PFSK-1 (cell line): ENCODE measurements around the gene CACNA1I.

Source experiments
- FOXP2 ChIP-seq: optimal IDR thresholded peaks from 2 replicates; pipeline ENCODE3; 2011; ENCODE audit warnings: borderline replicate concordance, control low read depth, inconsistent platforms; ENCODE audit not compliant: insufficient read depth; ENCODE audit errors: extremely low read length, extremely low read depth
- POLR2AphosphoS5 ChIP-seq: IDR thresholded peaks from 2 replicates; pipeline ENCODE4 v1.6.1; 2012; ENCODE audit warnings: low read depth, mild to moderate bottlenecking, control low read depth, low read length, moderate library complexity
- SIN3A ChIP-seq: IDR thresholded peaks from 2 replicates; pipeline ENCODE4 v1.6.1; 2012; ENCODE audit warnings: mild to moderate bottlenecking, low read length, moderate library complexity, borderline replicate concordance; ENCODE audit not compliant: insufficient read depth
- TAF1 ChIP-seq: IDR thresholded peaks from 2 replicates; pipeline ENCODE4 v1.6.1; 2012; ENCODE audit warnings: low read length, control low read depth, borderline replicate concordance; ENCODE audit not compliant: insufficient read depth
- TF ChIP-seq, protein P1 (sequence below), 2 experiments: IDR thresholded peaks; 2 replicates each; pipeline versions ENCODE4 v1.6.1 to v1.8.0; 2011 to 2012; ENCODE audit warnings: low read depth in 2 of 2, low read length in 2 of 2, control low read depth in 1 of 2, inconsistent platforms in 1 of 2, mild to moderate bottlenecking in 1 of 2, moderate library complexity in 1 of 2; ENCODE audit not compliant: insufficient read depth in 1 of 2

The CACNA1I gene

DNA sequence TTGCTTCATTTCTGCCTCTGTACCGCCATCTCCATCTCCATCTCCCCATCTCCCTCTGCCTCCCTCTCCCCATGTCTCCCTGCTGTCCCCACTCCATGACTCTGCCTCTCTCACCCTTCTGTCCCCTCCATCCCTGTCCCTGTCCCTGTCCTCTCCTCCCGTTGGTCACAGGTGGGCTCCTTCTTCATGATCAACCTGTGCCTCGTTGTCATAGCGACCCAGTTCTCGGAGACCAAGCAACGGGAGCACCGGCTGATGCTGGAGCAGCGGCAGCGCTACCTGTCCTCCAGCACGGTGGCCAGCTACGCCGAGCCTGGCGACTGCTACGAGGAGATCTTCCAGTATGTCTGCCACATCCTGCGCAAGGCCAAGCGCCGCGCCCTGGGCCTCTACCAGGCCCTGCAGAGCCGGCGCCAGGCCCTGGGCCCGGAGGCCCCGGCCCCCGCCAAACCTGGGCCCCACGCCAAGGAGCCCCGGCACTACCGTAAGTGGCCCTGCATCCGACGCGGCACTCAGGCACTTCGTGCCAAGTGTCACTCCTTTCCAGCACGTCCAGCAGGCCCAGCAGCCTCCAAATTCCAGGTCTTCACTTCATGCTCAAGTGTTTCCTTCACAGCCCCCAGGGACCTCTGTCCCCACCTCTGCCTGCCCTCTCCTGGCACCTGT lies 76.0 kb downstream of the CACNA1I start:
- no peak for TF ChIP-seq FOXP2
- no peak for TF ChIP-seq POLR2AphosphoS5
- TF ChIP-seq TAF1: no peak
- TF ChIP-seq SIN3A: no peak
- TF ChIP-seq, protein P1, sequence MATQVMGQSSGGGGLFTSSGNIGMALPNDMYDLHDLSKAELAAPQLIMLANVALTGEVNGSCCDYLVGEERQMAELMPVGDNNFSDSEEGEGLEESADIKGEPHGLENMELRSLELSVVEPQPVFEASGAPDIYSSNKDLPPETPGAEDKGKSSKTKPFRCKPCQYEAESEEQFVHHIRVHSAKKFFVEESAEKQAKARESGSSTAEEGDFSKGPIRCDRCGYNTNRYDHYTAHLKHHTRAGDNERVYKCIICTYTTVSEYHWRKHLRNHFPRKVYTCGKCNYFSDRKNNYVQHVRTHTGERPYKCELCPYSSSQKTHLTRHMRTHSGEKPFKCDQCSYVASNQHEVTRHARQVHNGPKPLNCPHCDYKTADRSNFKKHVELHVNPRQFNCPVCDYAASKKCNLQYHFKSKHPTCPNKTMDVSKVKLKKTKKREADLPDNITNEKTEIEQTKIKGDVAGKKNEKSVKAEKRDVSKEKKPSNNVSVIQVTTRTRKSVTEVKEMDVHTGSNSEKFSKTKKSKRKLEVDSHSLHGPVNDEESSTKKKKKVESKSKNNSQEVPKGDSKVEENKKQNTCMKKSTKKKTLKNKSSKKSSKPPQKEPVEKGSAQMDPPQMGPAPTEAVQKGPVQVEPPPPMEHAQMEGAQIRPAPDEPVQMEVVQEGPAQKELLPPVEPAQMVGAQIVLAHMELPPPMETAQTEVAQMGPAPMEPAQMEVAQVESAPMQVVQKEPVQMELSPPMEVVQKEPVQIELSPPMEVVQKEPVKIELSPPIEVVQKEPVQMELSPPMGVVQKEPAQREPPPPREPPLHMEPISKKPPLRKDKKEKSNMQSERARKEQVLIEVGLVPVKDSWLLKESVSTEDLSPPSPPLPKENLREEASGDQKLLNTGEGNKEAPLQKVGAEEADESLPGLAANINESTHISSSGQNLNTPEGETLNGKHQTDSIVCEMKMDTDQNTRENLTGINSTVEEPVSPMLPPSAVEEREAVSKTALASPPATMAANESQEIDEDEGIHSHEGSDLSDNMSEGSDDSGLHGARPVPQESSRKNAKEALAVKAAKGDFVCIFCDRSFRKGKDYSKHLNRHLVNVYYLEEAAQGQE (IDR thresholded peaks at IDR 0.05; ENCODE audit: insufficient read depth in 1 of 2, low read depth in 2 of 2, low read length in 2 of 2): no peak

DNA sequence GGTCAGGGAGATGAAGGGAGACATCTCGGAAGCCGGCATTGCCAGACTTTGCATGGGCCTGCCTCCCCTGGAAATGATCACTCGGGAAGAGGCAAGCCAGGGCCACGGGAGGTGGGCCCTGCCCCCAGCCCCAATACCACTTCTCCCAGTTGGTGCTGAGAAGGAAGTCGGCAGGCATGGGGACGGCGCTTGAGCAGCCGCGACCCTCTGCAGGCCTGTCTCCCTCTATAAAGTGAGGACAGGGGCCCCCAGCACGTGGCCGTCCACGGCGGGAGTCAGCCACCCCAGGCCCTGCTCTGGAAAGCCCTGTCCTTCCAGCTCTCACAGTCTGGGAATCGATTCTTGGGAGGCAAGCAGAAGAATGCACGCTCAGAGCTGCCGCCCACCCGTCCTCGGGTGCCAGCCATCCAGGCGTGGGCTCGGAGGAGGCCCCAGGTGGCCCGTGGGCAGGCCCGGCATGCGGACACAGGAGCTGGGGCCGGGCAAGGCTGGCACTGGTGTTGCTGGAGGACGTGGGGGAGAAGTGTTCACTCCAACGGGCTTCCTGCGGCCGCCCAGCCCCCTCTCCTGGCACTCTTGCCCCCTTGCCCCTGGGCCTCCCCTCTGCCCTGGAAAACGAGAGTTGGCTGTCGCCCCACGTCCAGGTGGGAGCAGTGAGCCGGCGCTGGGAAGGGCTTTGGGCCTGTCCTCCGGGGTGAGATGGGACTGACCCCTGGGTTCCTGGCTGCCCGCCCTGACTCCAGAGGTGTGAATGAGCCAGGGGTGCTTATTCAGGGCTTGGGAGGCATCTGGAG lies 77.5 kb downstream of the CACNA1I start:
- TF ChIP-seq TAF1 (no peak), SIN3A (no peak), POLR2AphosphoS5 (no peak), FOXP2 (no peak)
- TF ChIP-seq, protein P1 (IDR thresholded peaks at IDR 0.05; ENCODE audit: insufficient read depth in 1 of 2, low read depth in 2 of 2, low read length in 2 of 2): no peak

DNA sequence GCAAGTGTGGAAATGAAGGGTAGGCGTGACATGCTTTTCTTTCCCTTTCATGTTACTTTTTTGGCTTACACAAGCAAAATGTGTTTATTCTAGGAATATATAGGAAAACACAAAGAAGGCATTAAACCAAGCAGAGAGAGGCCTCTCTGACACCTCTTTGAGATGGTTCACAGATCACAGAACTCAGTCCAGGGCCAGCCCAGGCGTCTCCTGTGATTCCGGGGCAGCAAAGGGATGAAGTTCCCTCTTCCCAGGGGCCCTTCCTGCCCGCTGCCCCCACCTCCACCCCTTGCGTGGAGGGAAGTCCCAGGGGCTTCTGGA lies 78.0 kb downstream of the CACNA1I start:
- TF ChIP-seq FOXP2 (no peak), POLR2AphosphoS5 (no peak)
- TF ChIP-seq, protein P1 (IDR thresholded peaks at IDR 0.05; ENCODE audit: insufficient read depth in 1 of 2, low read depth in 2 of 2, low read length in 2 of 2): no peak

GRCh38 chr22:39649500-39650089 lies 79.0 kb downstream of the CACNA1I start:
- TF ChIP-seq TAF1 (no peak), SIN3A (no peak), POLR2AphosphoS5 (no peak), FOXP2 (no peak)
- TF ChIP-seq, protein P1 (IDR thresholded peaks at IDR 0.05; ENCODE audit: insufficient read depth in 1 of 2, low read depth in 2 of 2, low read length in 2 of 2): no peak
